Measurements from ENCODE around the gene PLAAT2. TPM values are rescaled to one million over a fixed set of nuclear protein-coding genes. Genes with fewer than 3 reads are reported as not detected.
A peak's percentile ranks its signal among the peaks of the same experiment; 100 is the strongest.
"Not testable (repeated sequence)": the region's sequence is repeated elsewhere in the genome, so short reads cannot be mapped to it uniquely, and the experiment has no call there.

Gene PLAAT2
- total RNA-seq, 4 donors from 2014 or later: not detected

GRCh38 chr11:63534895-63535461 lies 28.2 kb downstream of the PLAAT2 start:
- 97% methylated on average over 5 of the region's 5 CpGs for WGBS
- no peaks in the 10 kb centered on the region for H3K9me3 ChIP-seq
- H3K4me3 ChIP-seq: no peak overlapping the region
- intact Hi-C loops (cut with DNase I): no loop called here
- no peaks in the 10 kb centered on the region for H3K27me3 ChIP-seq
- H3K4me1 ChIP-seq: peaks cover 31 to 47% (median 37%) of the 10 kb centered on the region in 4 donors
- peaks cover 0 to 5% (median 0%) of the 10 kb centered on the region in 4 donors for H3K36me3 ChIP-seq
- no peak for TF ChIP-seq POLR2A (IDR thresholded peaks at IDR 0.05; ENCODE audit: low read depth)
- no peak for TF ChIP-seq EP300 (IDR thresholded peaks at IDR 0.05)
- TF ChIP-seq POLR2AphosphoS5 (IDR thresholded peaks at IDR 0.05): no peak
- TF ChIP-seq CTCF (IDR thresholded peaks at IDR 0.05): no peak
- no peak for DNase-seq (ENCODE audit: extremely low spot score)
- peak overlapping the region in 1 of 4 donors; percentile 94 for H3K27ac ChIP-seq (replicated peaks in 1 of 4)

- no peak overlapping the region for H3K4me3 ChIP-seq
- H3K4me1 ChIP-seq: peaks cover 31 to 41% (median 36%) of the 10 kb centered on the region in 4 donors
- no peak for TF ChIP-seq POLR2A (IDR thresholded peaks at IDR 0.05; ENCODE audit: low read depth)
- no peak for TF ChIP-seq EP300 (IDR thresholded peaks at IDR 0.05)
- TF ChIP-seq POLR2AphosphoS5 (IDR thresholded peaks at IDR 0.05): no peak
- no peaks in the 10 kb centered on the region for H3K36me3 ChIP-seq
- DNase-seq (ENCODE audit: extremely low spot score): no peak
- H3K27ac ChIP-seq (replicated peaks in 1 of 4): no peak overlapping the region
- 88% methylated on average over 3 of the region's 3 CpGs for WGBS
- no peaks in the 10 kb centered on the region for H3K27me3 ChIP-seq
- H3K9me3 ChIP-seq: no peaks in the 10 kb centered on the region
- intact Hi-C loops (cut with DNase I): no loop called here
Observed at GRCh38 chr11:63534076-63534475, 29.1 kb downstream of the PLAAT2 start.

GRCh38 chr11:63532799-63533475 lies 30.2 kb downstream of the PLAAT2 start:
- Histone ChIP-seq H3K27ac (replicated peaks in 1 of 4) (no peak overlapping the region), H3K36me3 (no peaks in the 10 kb centered on the region), H3K9me3 (no peaks in the 10 kb centered on the region), H3K4me3 (no peak overlapping the region), H3K4me1 (peaks cover 22 to 29% (median 25%) of the 10 kb centered on the region in 4 donors), H3K27me3 (no peaks in the 10 kb centered on the region)
- no peak for DNase-seq (ENCODE audit: extremely low spot score)
- intact Hi-C loops (cut with DNase I): loop anchor here (2.0 kb wide), 1 partner anchor 36 kb away; no protein-coding TSS in a partner anchor
- 73% methylated on average over 4 of the region's 4 CpGs for WGBS
- TF ChIP-seq POLR2AphosphoS5 (IDR thresholded peaks at IDR 0.05) (no peak), POLR2A (IDR thresholded peaks at IDR 0.05; ENCODE audit: low read depth) (no peak), EP300 (IDR thresholded peaks at IDR 0.05) (no peak), CTCF (IDR thresholded peaks at IDR 0.05) (no peak)

- H3K4me1 ChIP-seq: peaks cover 14 to 21% (median 17%) of the 10 kb centered on the region in 4 donors
- no peaks in the 10 kb centered on the region for H3K27me3 ChIP-seq
- no peaks in the 10 kb centered on the region for H3K36me3 ChIP-seq
- no peak for DNase-seq (ENCODE audit: extremely low spot score)
- no peak overlapping the region for H3K4me3 ChIP-seq
- TF ChIP-seq POLR2AphosphoS5 (IDR thresholded peaks at IDR 0.05) (no peak), POLR2A (IDR thresholded peaks at IDR 0.05; ENCODE audit: low read depth) (no peak), CTCF (IDR thresholded peaks at IDR 0.05) (no peak), EP300 (IDR thresholded peaks at IDR 0.05) (no peak)
- intact Hi-C loops (cut with DNase I): loop anchor here (2.0 kb wide), 1 partner anchor 35 kb away; no protein-coding TSS in a partner anchor
- WGBS: 84% methylated on average over 2 of the region's 2 CpGs
- H3K27ac ChIP-seq (replicated peaks in 1 of 4): no peak overlapping the region
- no peaks in the 10 kb centered on the region for H3K9me3 ChIP-seq
Observed at GRCh38 chr11:63532117-63532516, 31.1 kb downstream of the PLAAT2 start.

GRCh38 chr11:63531074-63531792 lies 31.9 kb downstream of the PLAAT2 start:
- WGBS: 69% methylated on average over 4 of the region's 6 CpGs
- H3K36me3 ChIP-seq; H3K9me3 ChIP-seq; H3K27ac ChIP-seq (replicated peaks in 1 of 4); H3K27me3 ChIP-seq; intact Hi-C loops (cut with DNase I); H3K4me3 ChIP-seq; DNase-seq (ENCODE audit: extremely low spot score): not testable (repeated sequence)
- peaks cover 5 to 12% (median 10%) of the 10 kb centered on the region in 4 donors for H3K4me1 ChIP-seq
